Neural cell (in vitro differentiated cells): ENCODE data around the gene AIP. TPM values are rescaled to one million over a fixed set of nuclear protein-coding genes. Genes with fewer than 3 reads are reported as not detected.

Experiments used
- H2AFZ ChIP-seq: fragments of 200-600, 300-800 bp; sonication (generic), shearing (Covaris generic); 2 replicates; pipeline ENCODE4 v1.6.0; 2014; ENCODE audit warnings: low read depth, mild to moderate bottlenecking, antibody characterized with exemption, low read length, moderate library complexity
- H3F3A ChIP-seq: fragments of 200-600 bp; shearing (Covaris generic); 2 replicates; pipeline ENCODE4 v1.6.1; 2016; ENCODE audit warnings: mild to moderate bottlenecking, moderate library complexity, mixed read lengths, antibody characterized with exemption, low read length; ENCODE audit not compliant: insufficient read depth, poor library complexity, severe bottlenecking
- H3K27ac ChIP-seq: fragments of 200-600, 300-800 bp; sonication (generic), shearing (Covaris generic); 2 replicates; pipeline ENCODE4 v1.5.1; 2014; ENCODE audit warnings: mild to moderate bottlenecking, low read length, moderate library complexity
- H3K27me3 ChIP-seq: fragments of 300-800, 200-600 bp; sonication (generic), shearing (Covaris generic); 2 replicates; pipeline ENCODE4 v1.6.0; 2014; ENCODE audit warnings: mild to moderate bottlenecking, low read depth, low read length, moderate library complexity; ENCODE audit not compliant: insufficient read depth
- H3K36me3 ChIP-seq: fragments of 300-800, 200-600 bp; sonication (generic), shearing (Covaris generic); 2 replicates; pipeline ENCODE4 v1.5.1; 2014; ENCODE audit warnings: mild to moderate bottlenecking, antibody characterized with exemption, low read length, moderate library complexity; ENCODE audit not compliant: insufficient read depth
- H3K4me2 ChIP-seq: fragments of 300-800, 200-600 bp; sonication (generic), shearing (Covaris generic); 2 replicates; pipeline ENCODE4 v1.6.0; 2014; ENCODE audit warnings: mild to moderate bottlenecking, low read length
- H3K4me3 ChIP-seq: fragments of 300-800, 200-600 bp; sonication (generic), shearing (Covaris generic); 2 replicates; pipeline ENCODE4 v1.5.1; 2014; ENCODE audit warnings: mild to moderate bottlenecking, low read length, moderate library complexity
- H3K79me2 ChIP-seq: fragments of 200-600 bp; shearing (Covaris generic); replicated peaks from 2 replicates; pipeline ENCODE4 v1.6.0; 2014; ENCODE audit warnings: mild to moderate bottlenecking, low read length, moderate library complexity; ENCODE audit not compliant: insufficient read depth
- H3K9ac ChIP-seq: fragments of 300-800, 200-600 bp; sonication (generic), shearing (Covaris generic); 2 replicates; pipeline ENCODE4 v1.6.1; 2016; ENCODE audit warnings: mild to moderate bottlenecking, low read length, mixed read lengths
- H3K9me2 ChIP-seq: fragments of 200-600 bp; shearing (Covaris generic); 2 replicates; pipeline ENCODE4 v1.6.1; 2016; ENCODE audit warnings: mild to moderate bottlenecking, low read length, mixed read lengths; ENCODE audit not compliant: insufficient read depth
- H3K9me3 ChIP-seq: fragments of 200-600, 300-800 bp; sonication (generic), shearing (Covaris generic); 2 replicates; pipeline ENCODE4 v1.6.1; 2016; ENCODE audit warnings: mild to moderate bottlenecking, mixed run types, low read length, moderate library complexity, mixed read lengths
- H4K20me1 ChIP-seq: fragments of 200-600 bp; shearing (Covaris generic); 2 replicates; pipeline ENCODE4 v1.6.1; 2016; ENCODE audit warnings: mild to moderate bottlenecking, mixed run types; ENCODE audit not compliant: insufficient read depth
- CTCF ChIP-seq: fragments of 450-650 bp; IDR thresholded peaks from 2 replicates; pipeline ENCODE4 v1.5.1; 2014; ENCODE audit warnings: antibody characterized with exemption, mild to moderate bottlenecking, moderate library complexity; ENCODE audit not compliant: poor library complexity, severe bottlenecking
- EP300 ChIP-seq: fragments of 450-650 bp; conservative IDR thresholded peaks from 2 replicates; pipeline ENCODE4 v1.6.1; 2014; ENCODE audit warnings: antibody characterized with exemption, mild to moderate bottlenecking, moderate library complexity; ENCODE audit not compliant: poor library complexity, severe bottlenecking
- EZH2 ChIP-seq: fragments of 200-600, 300-800 bp; shearing (Covaris generic), sonication (generic); IDR thresholded peaks from 2 replicates; pipeline ENCODE4 v1.6.1; 2014; ENCODE audit warnings: antibody characterized with exemption, low read length, borderline replicate concordance, mild to moderate bottlenecking; ENCODE audit not compliant: insufficient read depth, poor library complexity, severe bottlenecking
- MXI1 ChIP-seq: fragments of 450-650 bp; conservative IDR thresholded peaks from 2 replicates; pipeline ENCODE4 v1.6.1; 2014; ENCODE audit warnings: antibody characterized with exemption, mild to moderate bottlenecking; ENCODE audit not compliant: poor library complexity, severe bottlenecking
- POLR2AphosphoS5 ChIP-seq: IDR thresholded peaks from 2 replicates; pipeline ENCODE4 v1.6.1; 2012
- RAD21 ChIP-seq: fragments of 450-650 bp; conservative IDR thresholded peaks from 2 replicates; pipeline ENCODE4 v1.6.1; 2014; ENCODE audit warnings: antibody characterized with exemption, mild to moderate bottlenecking, moderate library complexity
- REST ChIP-seq: IDR thresholded peaks from 2 replicates; pipeline ENCODE4 v1.6.1; 2012; ENCODE audit warnings: borderline replicate concordance
- SMC3 ChIP-seq: fragments of 450-650 bp; conservative IDR thresholded peaks from 2 replicates; pipeline ENCODE4 v1.6.1; 2014; ENCODE audit warnings: antibody characterized with exemption, mild to moderate bottlenecking, moderate library complexity; ENCODE audit not compliant: poor library complexity
- TAF1 ChIP-seq: IDR thresholded peaks from 2 replicates; pipeline ENCODE4 v1.6.1; 2012; ENCODE audit warnings: low read depth
- polyA plus RNA-seq: library from polyadenylated mRNA; depleted of rRNA; stranded (reverse); fragments of >200 nt; gene quantifications from 2 replicates; pipeline ENCODE4 v1.2.3, GENCODE V29; 2014

Gene AIP
- polyA plus RNA-seq, 1 donor from 2014 or later: 83.9 TPM

- H3K9me3 ChIP-seq: no peaks in the 10 kb centered on the region
- H3K4me3 ChIP-seq: no peak overlapping the region
- H3F3A ChIP-seq: no peaks in the 10 kb centered on the region
- H3K9me2 ChIP-seq: no peaks in the 10 kb centered on the region
- TF ChIP-seq RAD21 (no peak), EP300 (no peak), POLR2AphosphoS5 (no peak), CTCF (no peak), SMC3 (no peak), MXI1 (no peak), REST (no peak), TAF1 (no peak), EZH2 (no peak)
- H3K36me3 ChIP-seq: no peaks in the 10 kb centered on the region
- H3K27me3 ChIP-seq: no peaks in the 10 kb centered on the region
- H3K27ac ChIP-seq: no peak overlapping the region
- H4K20me1 ChIP-seq: no peaks in the 10 kb centered on the region
- H3K79me2 ChIP-seq: no peaks in the 10 kb centered on the region
- no peak overlapping the region for H3K9ac ChIP-seq
- H3K4me2 ChIP-seq: no peak overlapping the region
- H2AFZ ChIP-seq: no peak overlapping the region
These were observed 38.3 kb downstream of the AIP start for GRCh38 chr11:67520856-67521824.

GRCh38 chr11:67521924-67522323 lies 39.1 kb downstream of the AIP start:
- H3K4me2 ChIP-seq: no peak overlapping the region
- no peak overlapping the region for H3K4me3 ChIP-seq
- no peaks in the 10 kb centered on the region for H3F3A ChIP-seq
- no peak overlapping the region for H3K27ac ChIP-seq
- H3K9me3 ChIP-seq: no peaks in the 10 kb centered on the region
- no peaks in the 10 kb centered on the region for H3K9me2 ChIP-seq
- no peaks in the 10 kb centered on the region for H3K27me3 ChIP-seq
- no peak overlapping the region for H2AFZ ChIP-seq
- H4K20me1 ChIP-seq: no peaks in the 10 kb centered on the region
- TF ChIP-seq SMC3: no peak
- TF ChIP-seq EP300: no peak
- no peak for TF ChIP-seq MXI1
- no peak for TF ChIP-seq RAD21
- TF ChIP-seq POLR2AphosphoS5: no peak
- no peak for TF ChIP-seq TAF1
- TF ChIP-seq EZH2: no peak
- TF ChIP-seq REST: no peak
- TF ChIP-seq CTCF: no peak
- no peaks in the 10 kb centered on the region for H3K79me2 ChIP-seq
- no peak overlapping the region for H3K9ac ChIP-seq
- H3K36me3 ChIP-seq: no peaks in the 10 kb centered on the region
